K562 (cell line): ENCODE results near the gene P4HB. TPM values are rescaled to one million over a fixed set of nuclear protein-coding genes. Genes with fewer than 3 reads are reported as not detected.

Source experiments
- ATF2 ChIP-seq: sonication (generic); formaldehyde crosslinking; IDR thresholded peaks from 2 replicates; pipeline ENCODE4 v1.8.1; 2022; ENCODE audit warnings: missing genetic modification reagents
- KDM5B ChIP-seq: fragments of 200-600 bp; sonication (generic); IDR thresholded peaks from 2 replicates; pipeline ENCODE4 v1.6.1; 2012; ENCODE audit warnings: low read depth, mild to moderate bottlenecking, moderate library complexity, low read length, control low read depth, inconsistent platforms; ENCODE audit not compliant: insufficient replicate concordance
- POLR2AphosphoS5 ChIP-seq: IDR thresholded peaks from 2 replicates; pipeline ENCODE4 v1.6.1; 2011; ENCODE audit warnings: mild to moderate bottlenecking, low read depth, low read length, moderate library complexity; ENCODE audit not compliant: control insufficient read depth, insufficient read depth
- RUNX1 ChIP-seq: sonication (generic); IDR thresholded peaks from 2 replicates; pipeline ENCODE4 v1.6.1; 2016; ENCODE audit warnings: antibody characterized with exemption, low read depth
- ZNF695 ChIP-seq: fragments of 450-650 bp; formaldehyde crosslinking; IDR thresholded peaks from 2 replicates; pipeline ENCODE4 v1.4.0; 2020; ENCODE audit warnings: mild to moderate bottlenecking, moderate library complexity
- polyA plus RNA-seq, 8 experiments: library from polyadenylated mRNA; depleted of rRNA in 4 of 8; stranded (reverse) in 5 of 8; unstranded in 3 of 8; fragments of >200 nt; fragmentation: Nextera tagmentation in 2 of 8; fragmentation: Illumina TruSeq in 1 of 8; extraction: Ambion mirVana in 2 of 8; extraction: Trizol in 1 of 8; gene quantifications; 2 replicates each; pipeline versions ENCODE4 v1.2.1 to v1.2.3, GENCODE V29; 2011 to 2014; ENCODE audit warnings: inconsistent platforms in 1 of 8, missing spikeins in 1 of 8
- total RNA-seq, 7 experiments: library from RNA; depleted of rRNA in 6 of 7; stranded (reverse); fragments of >200 nt in 6 of 7; fragmentation: Illumina TruSeq in 2 of 7; extraction: Trizol in 2 of 7; gene quantifications; 2 replicates each; pipeline versions ENCODE4 v1.2.1 to v1.2.3, GENCODE V29; 2011 to 2021; ENCODE audit warnings: low replicate concordance in 1 of 7
- TF ChIP-seq, protein P1 (sequence below): fragments of 450-650 bp; formaldehyde crosslinking; IDR thresholded peaks from 2 replicates; pipeline ENCODE4 v1.4.0; 2020; ENCODE audit warnings: mild to moderate bottlenecking
- TF ChIP-seq, protein P2 (sequence below), 2 experiments: fragments of 450-650 bp; formaldehyde crosslinking in 1 of 2; IDR thresholded peaks; 2 replicates each; pipeline versions ENCODE4 v1.4.0 to v1.6.1; 2014 to 2020; ENCODE audit warnings: mild to moderate bottlenecking in 2 of 2, borderline replicate concordance in 1 of 2, low read depth in 1 of 2
- TF ChIP-seq, protein P3 (sequence below): IDR thresholded peaks from 2 replicates; pipeline ENCODE4 v1.6.1; 2016; ENCODE audit warnings: missing genetic modification characterization, missing compliant biosample characterization
- TF ChIP-seq, protein P4 (sequence below): sonication (generic); formaldehyde crosslinking; IDR thresholded peaks from 2 replicates; pipeline ENCODE4 v1.8.0; 2022; ENCODE audit warnings: mild to moderate bottlenecking, missing genetic modification reagents

Gene P4HB
- total and polyA plus RNA-seq, 9 of the 15 experiments (the other 6 are each of a cell fraction or from before 2014, with no cell fraction given), result 4.4 to 645 (median 325) TPM

- no peak for TF ChIP-seq ATF2 (CRISPR knock-in tag)
- TF ChIP-seq, protein P1, sequence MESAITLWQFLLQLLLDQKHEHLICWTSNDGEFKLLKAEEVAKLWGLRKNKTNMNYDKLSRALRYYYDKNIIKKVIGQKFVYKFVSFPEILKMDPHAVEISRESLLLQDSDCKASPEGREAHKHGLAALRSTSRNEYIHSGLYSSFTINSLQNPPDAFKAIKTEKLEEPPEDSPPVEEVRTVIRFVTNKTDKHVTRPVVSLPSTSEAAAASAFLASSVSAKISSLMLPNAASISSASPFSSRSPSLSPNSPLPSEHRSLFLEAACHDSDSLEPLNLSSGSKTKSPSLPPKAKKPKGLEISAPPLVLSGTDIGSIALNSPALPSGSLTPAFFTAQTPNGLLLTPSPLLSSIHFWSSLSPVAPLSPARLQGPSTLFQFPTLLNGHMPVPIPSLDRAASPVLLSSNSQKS (CRISPR knock-in tag), result no peak
- TF ChIP-seq, protein P2, sequence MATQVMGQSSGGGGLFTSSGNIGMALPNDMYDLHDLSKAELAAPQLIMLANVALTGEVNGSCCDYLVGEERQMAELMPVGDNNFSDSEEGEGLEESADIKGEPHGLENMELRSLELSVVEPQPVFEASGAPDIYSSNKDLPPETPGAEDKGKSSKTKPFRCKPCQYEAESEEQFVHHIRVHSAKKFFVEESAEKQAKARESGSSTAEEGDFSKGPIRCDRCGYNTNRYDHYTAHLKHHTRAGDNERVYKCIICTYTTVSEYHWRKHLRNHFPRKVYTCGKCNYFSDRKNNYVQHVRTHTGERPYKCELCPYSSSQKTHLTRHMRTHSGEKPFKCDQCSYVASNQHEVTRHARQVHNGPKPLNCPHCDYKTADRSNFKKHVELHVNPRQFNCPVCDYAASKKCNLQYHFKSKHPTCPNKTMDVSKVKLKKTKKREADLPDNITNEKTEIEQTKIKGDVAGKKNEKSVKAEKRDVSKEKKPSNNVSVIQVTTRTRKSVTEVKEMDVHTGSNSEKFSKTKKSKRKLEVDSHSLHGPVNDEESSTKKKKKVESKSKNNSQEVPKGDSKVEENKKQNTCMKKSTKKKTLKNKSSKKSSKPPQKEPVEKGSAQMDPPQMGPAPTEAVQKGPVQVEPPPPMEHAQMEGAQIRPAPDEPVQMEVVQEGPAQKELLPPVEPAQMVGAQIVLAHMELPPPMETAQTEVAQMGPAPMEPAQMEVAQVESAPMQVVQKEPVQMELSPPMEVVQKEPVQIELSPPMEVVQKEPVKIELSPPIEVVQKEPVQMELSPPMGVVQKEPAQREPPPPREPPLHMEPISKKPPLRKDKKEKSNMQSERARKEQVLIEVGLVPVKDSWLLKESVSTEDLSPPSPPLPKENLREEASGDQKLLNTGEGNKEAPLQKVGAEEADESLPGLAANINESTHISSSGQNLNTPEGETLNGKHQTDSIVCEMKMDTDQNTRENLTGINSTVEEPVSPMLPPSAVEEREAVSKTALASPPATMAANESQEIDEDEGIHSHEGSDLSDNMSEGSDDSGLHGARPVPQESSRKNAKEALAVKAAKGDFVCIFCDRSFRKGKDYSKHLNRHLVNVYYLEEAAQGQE (IDR thresholded peaks at IDR 0.05; ENCODE audit: borderline replicate concordance), result no peak
- TF ChIP-seq, protein P2 (CRISPR knock-in tag; IDR thresholded peaks at IDR 0.05; ENCODE audit: low read depth), result no peak
- TF ChIP-seq, protein P3, sequence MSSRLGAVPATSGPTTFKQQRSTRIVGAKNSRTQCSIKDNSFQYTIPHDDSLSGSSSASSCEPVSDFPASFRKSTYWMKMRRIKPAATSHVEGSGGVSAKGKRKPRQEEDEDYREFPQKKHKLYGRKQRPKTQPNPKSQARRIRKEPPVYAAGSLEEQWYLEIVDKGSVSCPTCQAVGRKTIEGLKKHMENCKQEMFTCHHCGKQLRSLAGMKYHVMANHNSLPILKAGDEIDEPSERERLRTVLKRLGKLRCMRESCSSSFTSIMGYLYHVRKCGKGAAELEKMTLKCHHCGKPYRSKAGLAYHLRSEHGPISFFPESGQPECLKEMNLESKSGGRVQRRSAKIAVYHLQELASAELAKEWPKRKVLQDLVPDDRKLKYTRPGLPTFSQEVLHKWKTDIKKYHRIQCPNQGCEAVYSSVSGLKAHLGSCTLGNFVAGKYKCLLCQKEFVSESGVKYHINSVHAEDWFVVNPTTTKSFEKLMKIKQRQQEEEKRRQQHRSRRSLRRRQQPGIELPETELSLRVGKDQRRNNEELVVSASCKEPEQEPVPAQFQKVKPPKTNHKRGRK (tag), result no peak
- TF ChIP-seq, protein P4, sequence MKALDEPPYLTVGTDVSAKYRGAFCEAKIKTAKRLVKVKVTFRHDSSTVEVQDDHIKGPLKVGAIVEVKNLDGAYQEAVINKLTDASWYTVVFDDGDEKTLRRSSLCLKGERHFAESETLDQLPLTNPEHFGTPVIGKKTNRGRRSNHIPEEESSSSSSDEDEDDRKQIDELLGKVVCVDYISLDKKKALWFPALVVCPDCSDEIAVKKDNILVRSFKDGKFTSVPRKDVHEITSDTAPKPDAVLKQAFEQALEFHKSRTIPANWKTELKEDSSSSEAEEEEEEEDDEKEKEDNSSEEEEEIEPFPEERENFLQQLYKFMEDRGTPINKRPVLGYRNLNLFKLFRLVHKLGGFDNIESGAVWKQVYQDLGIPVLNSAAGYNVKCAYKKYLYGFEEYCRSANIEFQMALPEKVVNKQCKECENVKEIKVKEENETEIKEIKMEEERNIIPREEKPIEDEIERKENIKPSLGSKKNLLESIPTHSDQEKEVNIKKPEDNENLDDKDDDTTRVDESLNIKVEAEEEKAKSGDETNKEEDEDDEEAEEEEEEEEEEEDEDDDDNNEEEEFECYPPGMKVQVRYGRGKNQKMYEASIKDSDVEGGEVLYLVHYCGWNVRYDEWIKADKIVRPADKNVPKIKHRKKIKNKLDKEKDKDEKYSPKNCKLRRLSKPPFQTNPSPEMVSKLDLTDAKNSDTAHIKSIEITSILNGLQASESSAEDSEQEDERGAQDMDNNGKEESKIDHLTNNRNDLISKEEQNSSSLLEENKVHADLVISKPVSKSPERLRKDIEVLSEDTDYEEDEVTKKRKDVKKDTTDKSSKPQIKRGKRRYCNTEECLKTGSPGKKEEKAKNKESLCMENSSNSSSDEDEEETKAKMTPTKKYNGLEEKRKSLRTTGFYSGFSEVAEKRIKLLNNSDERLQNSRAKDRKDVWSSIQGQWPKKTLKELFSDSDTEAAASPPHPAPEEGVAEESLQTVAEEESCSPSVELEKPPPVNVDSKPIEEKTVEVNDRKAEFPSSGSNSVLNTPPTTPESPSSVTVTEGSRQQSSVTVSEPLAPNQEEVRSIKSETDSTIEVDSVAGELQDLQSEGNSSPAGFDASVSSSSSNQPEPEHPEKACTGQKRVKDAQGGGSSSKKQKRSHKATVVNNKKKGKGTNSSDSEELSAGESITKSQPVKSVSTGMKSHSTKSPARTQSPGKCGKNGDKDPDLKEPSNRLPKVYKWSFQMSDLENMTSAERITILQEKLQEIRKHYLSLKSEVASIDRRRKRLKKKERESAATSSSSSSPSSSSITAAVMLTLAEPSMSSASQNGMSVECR, result no peak
- TF ChIP-seq RUNX1, result no peak
- no peak for TF ChIP-seq POLR2AphosphoS5
- no peak for TF ChIP-seq KDM5B
- no peak for TF ChIP-seq ZNF695 (CRISPR knock-in tag)
Measured at GRCh38 chr17:81868674-81869220, 8.4 kb upstream of the P4HB start (continued).
